Measurements from ENCODE around the gene PCDHB2.

DNA sequence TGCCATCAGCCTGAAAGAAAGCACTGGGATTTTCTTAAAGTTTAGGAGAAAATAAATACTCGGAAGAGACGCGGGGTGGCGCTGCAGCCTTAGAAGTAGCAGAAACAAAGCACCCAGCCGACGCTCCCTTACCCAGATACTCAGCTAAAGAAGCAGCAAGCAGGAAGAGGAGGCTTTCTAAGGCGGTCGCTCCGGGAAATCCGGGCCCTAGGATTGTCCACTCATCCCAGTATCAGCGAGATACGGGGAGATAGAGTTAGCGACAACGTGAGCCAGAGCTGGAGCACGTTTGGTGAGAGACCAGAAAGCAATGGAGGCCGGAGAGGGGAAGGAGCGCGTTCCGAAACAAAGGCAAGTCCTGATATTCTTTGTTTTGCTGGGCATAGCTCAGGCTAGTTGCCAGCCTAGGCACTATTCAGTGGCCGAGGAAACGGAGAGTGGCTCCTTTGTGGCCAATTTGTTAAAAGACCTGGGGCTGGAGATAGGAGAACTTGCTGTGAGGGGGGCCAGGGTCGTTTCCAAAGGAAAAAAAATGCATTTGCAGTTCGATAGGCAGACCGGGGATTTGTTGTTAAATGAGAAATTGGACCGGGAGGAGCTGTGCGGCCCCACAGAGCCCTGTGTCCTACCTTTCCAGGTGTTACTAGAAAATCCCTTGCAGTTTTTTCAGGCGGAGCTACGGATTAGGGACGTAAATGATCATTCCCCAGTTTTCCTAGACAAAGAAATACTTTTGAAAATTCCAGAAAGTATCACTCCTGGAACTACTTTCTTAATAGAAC, at the start of gene PCDHB2:
- TF ChIP-seq, protein P1, sequence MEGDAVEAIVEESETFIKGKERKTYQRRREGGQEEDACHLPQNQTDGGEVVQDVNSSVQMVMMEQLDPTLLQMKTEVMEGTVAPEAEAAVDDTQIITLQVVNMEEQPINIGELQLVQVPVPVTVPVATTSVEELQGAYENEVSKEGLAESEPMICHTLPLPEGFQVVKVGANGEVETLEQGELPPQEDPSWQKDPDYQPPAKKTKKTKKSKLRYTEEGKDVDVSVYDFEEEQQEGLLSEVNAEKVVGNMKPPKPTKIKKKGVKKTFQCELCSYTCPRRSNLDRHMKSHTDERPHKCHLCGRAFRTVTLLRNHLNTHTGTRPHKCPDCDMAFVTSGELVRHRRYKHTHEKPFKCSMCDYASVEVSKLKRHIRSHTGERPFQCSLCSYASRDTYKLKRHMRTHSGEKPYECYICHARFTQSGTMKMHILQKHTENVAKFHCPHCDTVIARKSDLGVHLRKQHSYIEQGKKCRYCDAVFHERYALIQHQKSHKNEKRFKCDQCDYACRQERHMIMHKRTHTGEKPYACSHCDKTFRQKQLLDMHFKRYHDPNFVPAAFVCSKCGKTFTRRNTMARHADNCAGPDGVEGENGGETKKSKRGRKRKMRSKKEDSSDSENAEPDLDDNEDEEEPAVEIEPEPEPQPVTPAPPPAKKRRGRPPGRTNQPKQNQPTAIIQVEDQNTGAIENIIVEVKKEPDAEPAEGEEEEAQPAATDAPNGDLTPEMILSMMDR (IDR thresholded peaks at IDR 0.05): peak; percentile 90
- no peak for TF ChIP-seq SIN3A (IDR thresholded peaks at IDR 0.05; ENCODE audit: borderline replicate concordance, insufficient read depth, low read depth, low read length)
- TF ChIP-seq POLR2AphosphoS5 (IDR thresholded peaks at IDR 0.05; ENCODE audit: low read depth, low read length): peak; percentile 61
- no peak for TF ChIP-seq REST (IDR thresholded peaks at IDR 0.05; ENCODE audit: insufficient read depth in 1 of 2, low read depth in 2 of 2, low read length in 1 of 2)
- TF ChIP-seq TCF7L2 (IDR thresholded peaks at IDR 0.05; ENCODE audit: low read depth, low read length): peak; percentile 54; the same call in 1 of the 2 replicates
